ENCODE measurements around the gene SWAP70. TPM values are rescaled to one million over a fixed set of nuclear protein-coding genes. Genes with fewer than 3 reads are reported as not detected.
"Not testable (repeated sequence)": the region's sequence is repeated elsewhere in the genome, so short reads cannot be mapped to it uniquely, and the experiment has no call there.

The SWAP70 gene
- total and polyA plus RNA-seq, 2 experiments from 2014 or later = 30.3 to 33.3 TPM

DNA sequence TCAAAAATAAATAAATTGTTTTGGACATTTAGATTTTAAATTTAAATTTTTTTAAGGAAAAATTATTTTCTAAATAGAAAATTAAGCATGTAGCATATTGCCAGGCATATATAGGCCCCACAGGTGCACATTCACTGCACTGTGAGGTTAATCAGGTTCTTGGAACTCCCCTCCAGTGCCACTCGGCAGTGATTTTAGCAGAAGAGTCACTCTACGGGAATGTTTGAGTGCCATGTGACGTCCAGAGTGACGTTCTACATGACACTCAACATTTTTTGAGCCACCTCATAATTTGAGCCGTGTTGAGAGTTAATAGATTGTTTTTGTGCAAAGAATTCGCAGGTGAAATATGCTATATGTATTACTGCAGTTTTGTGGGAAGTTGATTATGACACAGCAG, 77.4 kb downstream of the SWAP70 start (continued):
- TF ChIP-seq, protein P1, sequence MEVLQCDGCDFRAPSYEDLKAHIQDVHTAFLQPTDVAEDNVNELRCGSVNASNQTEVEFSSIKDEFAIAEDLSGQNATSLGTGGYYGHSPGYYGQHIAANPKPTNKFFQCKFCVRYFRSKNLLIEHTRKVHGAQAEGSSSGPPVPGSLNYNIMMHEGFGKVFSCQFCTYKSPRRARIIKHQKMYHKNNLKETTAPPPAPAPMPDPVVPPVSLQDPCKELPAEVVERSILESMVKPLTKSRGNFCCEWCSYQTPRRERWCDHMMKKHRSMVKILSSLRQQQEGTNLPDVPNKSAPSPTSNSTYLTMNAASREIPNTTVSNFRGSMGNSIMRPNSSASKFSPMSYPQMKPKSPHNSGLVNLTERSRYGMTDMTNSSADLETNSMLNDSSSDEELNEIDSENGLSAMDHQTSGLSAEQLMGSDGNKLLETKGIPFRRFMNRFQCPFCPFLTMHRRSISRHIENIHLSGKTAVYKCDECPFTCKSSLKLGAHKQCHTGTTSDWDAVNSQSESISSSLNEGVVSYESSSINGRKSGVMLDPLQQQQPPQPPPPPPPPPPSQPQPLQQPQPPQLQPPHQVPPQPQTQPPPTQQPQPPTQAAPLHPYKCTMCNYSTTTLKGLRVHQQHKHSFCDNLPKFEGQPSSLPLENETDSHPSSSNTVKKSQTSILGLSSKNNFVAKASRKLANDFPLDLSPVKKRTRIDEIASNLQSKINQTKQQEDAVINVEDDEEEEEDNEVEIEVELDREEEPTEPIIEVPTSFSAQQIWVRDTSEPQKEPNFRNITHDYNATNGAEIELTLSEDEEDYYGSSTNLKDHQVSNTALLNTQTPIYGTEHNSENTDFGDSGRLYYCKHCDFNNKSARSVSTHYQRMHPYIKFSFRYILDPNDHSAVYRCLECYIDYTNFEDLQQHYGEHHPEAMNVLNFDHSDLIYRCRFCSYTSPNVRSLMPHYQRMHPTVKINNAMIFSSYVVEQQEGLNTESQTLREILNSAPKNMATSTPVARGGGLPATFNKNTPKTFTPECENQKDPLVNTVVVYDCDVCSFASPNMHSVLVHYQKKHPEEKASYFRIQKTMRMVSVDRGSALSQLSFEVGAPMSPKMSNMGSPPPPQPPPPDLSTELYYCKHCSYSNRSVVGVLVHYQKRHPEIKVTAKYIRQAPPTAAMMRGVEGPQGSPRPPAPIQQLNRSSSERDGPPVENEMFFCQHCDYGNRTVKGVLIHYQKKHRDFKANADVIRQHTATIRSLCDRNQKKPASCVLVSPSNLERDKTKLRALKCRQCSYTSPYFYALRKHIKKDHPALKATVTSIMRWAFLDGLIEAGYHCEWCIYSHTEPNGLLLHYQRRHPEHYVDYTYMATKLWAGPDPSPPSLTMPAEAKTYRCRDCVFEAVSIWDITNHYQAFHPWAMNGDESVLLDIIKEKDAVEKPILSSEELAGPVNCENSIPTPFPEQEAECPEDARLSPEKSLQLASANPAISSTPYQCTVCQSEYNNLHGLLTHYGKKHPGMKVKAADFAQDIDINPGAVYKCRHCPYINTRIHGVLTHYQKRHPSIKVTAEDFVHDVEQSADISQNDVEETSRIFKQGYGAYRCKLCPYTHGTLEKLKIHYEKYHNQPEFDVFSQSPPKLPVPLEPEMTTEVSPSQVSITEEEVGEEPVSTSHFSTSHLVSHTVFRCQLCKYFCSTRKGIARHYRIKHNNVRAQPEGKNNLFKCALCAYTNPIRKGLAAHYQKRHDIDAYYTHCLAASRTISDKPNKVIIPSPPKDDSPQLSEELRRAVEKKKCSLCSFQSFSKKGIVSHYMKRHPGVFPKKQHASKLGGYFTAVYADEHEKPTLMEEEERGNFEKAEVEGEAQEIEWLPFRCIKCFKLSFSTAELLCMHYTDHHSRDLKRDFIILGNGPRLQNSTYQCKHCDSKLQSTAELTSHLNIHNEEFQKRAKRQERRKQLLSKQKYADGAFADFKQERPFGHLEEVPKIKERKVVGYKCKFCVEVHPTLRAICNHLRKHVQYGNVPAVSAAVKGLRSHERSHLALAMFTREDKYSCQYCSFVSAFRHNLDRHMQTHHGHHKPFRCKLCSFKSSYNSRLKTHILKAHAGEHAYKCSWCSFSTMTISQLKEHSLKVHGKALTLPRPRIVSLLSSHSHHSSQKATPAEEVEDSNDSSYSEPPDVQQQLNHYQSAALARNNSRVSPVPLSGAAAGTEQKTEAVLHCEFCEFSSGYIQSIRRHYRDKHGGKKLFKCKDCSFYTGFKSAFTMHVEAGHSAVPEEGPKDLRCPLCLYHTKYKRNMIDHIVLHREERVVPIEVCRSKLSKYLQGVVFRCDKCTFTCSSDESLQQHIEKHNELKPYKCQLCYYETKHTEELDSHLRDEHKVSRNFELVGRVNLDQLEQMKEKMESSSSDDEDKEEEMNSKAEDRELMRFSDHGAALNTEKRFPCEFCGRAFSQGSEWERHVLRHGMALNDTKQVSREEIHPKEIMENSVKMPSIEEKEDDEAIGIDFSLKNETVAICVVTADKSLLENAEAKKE (CRISPR knock-in tag; IDR thresholded peaks at IDR 0.05) = no peak

DNA sequence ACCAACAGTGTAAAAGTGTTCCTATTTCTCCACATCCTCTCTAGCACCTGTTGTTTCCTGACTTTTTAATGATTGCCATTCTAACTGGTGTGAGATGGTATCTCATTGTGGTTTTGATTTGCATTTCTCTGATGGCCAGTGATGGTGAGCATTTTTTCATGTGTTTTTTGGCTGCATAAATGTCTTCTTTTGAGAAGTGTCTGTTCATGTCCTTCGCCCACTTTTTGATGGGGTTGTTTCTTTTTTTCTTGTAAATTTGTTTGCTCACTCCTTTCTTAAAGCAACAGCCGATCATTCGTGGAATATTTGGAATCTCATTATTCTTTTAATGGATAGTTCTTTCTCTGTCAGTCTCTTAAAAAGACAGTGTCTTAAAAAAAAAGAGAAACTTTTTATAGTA, 79.6 kb downstream of the SWAP70 start:
- not testable (repeated sequence) for DNase-seq (ENCODE audit: low spot score); H3K4me3 Mint-ChIP-seq; H3K9me3 Mint-ChIP-seq; H2AFZ ChIP-seq; H3K4me1 Mint-ChIP-seq; ATAC-seq; H3K27me3 Mint-ChIP-seq (ENCODE audit: insufficient read depth, low read depth, poor library complexity); H4K20me1 ChIP-seq (replicated peaks; ENCODE audit: insufficient read depth); H3K4me3 ChIP-seq; H3K9me2 ChIP-seq (ENCODE audit: insufficient read depth); H3K4me2 ChIP-seq; H3K27ac Mint-ChIP-seq; H3F3A ChIP-seq (replicated peaks; ENCODE audit: low read depth); H3K27me3 ChIP-seq (ENCODE audit: insufficient read depth); H3K79me2 ChIP-seq (replicated peaks; ENCODE audit: insufficient read depth); H3K27ac ChIP-seq (ENCODE audit: low read depth); H3K4me1 ChIP-seq (ENCODE audit: insufficient read depth)
- H3K36me3 Mint-ChIP-seq (ENCODE audit: low read depth) = peaks cover 49% of the 10 kb centered on the region
- peaks cover 22% of the 10 kb centered on the region for H3K36me3 ChIP-seq (ENCODE audit: insufficient read depth)

DNA sequence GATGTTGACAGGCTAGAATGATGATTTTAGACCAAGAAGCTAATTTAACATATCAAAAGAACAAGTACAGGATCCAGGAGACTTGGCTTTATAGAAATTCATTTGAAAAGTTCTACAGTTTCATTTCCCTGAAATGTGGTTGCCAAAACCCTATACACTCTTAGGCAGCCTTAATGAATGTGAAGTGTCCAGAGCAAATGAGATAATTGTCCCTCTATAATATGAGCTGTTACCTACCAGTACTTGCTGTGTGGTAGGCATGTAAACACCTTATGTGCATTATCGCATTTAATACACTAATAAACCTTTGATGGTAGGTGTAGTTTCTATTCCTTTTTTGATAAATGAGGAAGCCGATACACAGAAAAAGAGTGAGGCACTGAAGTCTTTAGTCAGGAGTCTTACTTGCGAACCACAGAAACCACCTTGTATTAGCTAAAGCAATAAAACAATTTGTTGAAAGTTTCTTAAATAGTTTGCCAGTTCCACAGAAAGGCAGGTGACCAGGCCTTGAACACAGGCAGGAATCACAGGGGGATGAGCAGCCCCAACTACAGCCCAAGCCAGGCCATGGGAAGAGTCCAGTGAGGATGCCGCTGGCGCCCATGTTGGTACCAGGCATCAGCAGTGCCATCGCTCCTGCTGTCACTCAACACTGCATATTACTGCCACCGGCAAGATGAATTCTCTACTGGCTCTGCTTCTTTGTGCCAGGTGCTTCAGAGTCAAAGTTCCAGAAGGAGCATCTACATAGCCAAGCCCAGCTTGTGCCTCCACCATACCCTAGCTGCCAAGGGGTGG, 81.7 kb downstream of the SWAP70 start:
- no peak overlapping the region for H3K27ac Mint-ChIP-seq
- TF ChIP-seq JUNB (IDR thresholded peaks at IDR 0.05; ENCODE audit: unreplicated experiment) = no peak
- no peak for TF ChIP-seq POLR2AphosphoS5 (IDR thresholded peaks at IDR 0.05; ENCODE audit: low read depth)
- TF ChIP-seq ZNF331 (CRISPR knock-in tag; IDR thresholded peaks at IDR 0.05; ENCODE audit: low read depth) = no peak

More for the DNA sequence above, 81.7 kb downstream of the SWAP70 start:
- Mint-ChIP-seq H3K4me3 (no peak overlapping the region), H3K9me3 (peaks cover 7% of the 10 kb centered on the region; the same call in 2 of the 3 replicates), H3K27me3 (ENCODE audit: insufficient read depth, low read depth, poor library complexity) (peaks cover 4% of the 10 kb centered on the region), H3K36me3 (ENCODE audit: low read depth) (peaks cover 45% of the 10 kb centered on the region), H3K4me1 (peaks cover 6% of the 10 kb centered on the region; the same call in 2 of the 3 replicates)
- Histone ChIP-seq H3K27me3 (ENCODE audit: insufficient read depth) (no peaks in the 10 kb centered on the region), H3K4me3 (no peak overlapping the region), H3K4me2 (no peak overlapping the region), H2AFZ (no peak overlapping the region), H3K4me1 (ENCODE audit: insufficient read depth) (no peaks in the 10 kb centered on the region), H4K20me1 (replicated peaks; ENCODE audit: insufficient read depth) (no peaks in the 10 kb centered on the region), H3K36me3 (ENCODE audit: insufficient read depth) (peaks cover 25% of the 10 kb centered on the region), H3K79me2 (replicated peaks; ENCODE audit: insufficient read depth) (peaks cover 6% of the 10 kb centered on the region; the same call in 1 of the 2 replicates), H3K27ac (ENCODE audit: low read depth) (no peak overlapping the region), H3K9me2 (ENCODE audit: insufficient read depth) (no peaks in the 10 kb centered on the region), H3F3A (replicated peaks; ENCODE audit: low read depth) (peaks cover 2% of the 10 kb centered on the region; the same call in 1 of the 2 replicates)
- no peak for DNase-seq (ENCODE audit: low spot score)
- ATAC-seq = no peak
